ENCODE data around the gene ZBTB21.

DNA sequence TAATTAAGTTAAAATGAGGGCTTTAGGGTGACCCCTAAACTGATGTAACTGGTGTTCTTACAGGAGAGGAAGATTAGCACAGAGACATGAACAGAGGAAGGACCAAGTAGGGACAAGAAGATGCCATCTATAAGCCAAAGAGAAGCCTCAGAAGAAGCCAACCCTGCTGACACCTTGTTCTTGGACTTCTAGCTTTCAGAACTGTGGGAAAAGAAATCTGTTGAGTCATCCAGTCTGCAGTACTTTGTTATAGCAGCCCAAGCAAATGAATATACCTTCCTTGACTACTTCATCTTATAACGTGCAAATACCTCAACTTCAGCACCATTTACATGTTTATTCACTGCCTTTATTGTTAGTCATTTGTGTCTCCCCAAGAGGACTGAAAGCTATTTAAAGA lies 3.4 kb downstream of the ZBTB21 start:
- TF ChIP-seq, protein P1, sequence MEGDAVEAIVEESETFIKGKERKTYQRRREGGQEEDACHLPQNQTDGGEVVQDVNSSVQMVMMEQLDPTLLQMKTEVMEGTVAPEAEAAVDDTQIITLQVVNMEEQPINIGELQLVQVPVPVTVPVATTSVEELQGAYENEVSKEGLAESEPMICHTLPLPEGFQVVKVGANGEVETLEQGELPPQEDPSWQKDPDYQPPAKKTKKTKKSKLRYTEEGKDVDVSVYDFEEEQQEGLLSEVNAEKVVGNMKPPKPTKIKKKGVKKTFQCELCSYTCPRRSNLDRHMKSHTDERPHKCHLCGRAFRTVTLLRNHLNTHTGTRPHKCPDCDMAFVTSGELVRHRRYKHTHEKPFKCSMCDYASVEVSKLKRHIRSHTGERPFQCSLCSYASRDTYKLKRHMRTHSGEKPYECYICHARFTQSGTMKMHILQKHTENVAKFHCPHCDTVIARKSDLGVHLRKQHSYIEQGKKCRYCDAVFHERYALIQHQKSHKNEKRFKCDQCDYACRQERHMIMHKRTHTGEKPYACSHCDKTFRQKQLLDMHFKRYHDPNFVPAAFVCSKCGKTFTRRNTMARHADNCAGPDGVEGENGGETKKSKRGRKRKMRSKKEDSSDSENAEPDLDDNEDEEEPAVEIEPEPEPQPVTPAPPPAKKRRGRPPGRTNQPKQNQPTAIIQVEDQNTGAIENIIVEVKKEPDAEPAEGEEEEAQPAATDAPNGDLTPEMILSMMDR (IDR thresholded peaks at IDR 0.05): no peak
- no peak for TF ChIP-seq POLR2A (IDR thresholded peaks at IDR 0.05)
